HG02981 (cell line): ENCODE measurements around the gene MEAF6.
A peak's percentile ranks its signal among the peaks of the same experiment; 100 is the strongest.
"Not testable (repeated sequence)": the region's sequence is repeated elsewhere in the genome, so short reads cannot be mapped to it uniquely, and the experiment has no call there.

Experiments used
- ATAC-seq: cut with Tn5 transposase; IDR thresholded peaks from one replicate; pipeline ENCODE4 v1.9.1; 2021; ENCODE audit warnings: mild to moderate bottlenecking, moderate library complexity; ENCODE audit not compliant: unreplicated experiment

The MEAF6 gene

GRCh38 chr1:37532418-37533156 lies 18.0 kb upstream of the MEAF6 start:
- ATAC-seq: not testable (repeated sequence)

- ATAC-seq: not testable (repeated sequence)
Observed at GRCh38 chr1:37529888-37530287, 15.3 kb upstream of the MEAF6 start.

GRCh38 chr1:37519613-37520012 lies 5.0 kb upstream of the MEAF6 start:
- no peak for ATAC-seq

GRCh38 chr1:37518929-37519328 lies 4.4 kb upstream of the MEAF6 start:
- ATAC-seq: not testable (repeated sequence)

GRCh38 chr1:37518241-37518640 lies 3.7 kb upstream of the MEAF6 start:
- ATAC-seq: not testable (repeated sequence)

- ATAC-seq: no peak
Observed at GRCh38 chr1:37517569-37517968, 3.0 kb upstream of the MEAF6 start.

GRCh38 chr1:37515185-37516034 lies 844 bp upstream of the MEAF6 start:
- no peak for ATAC-seq

GRCh38 chr1:37513795-37514349 lies 694 bp downstream of the MEAF6 start:
- peak; percentile 24 for ATAC-seq

GRCh38 chr1:37509181-37509580 lies 5.4 kb downstream of the MEAF6 start:
- no peak for ATAC-seq

GRCh38 chr1:37506740-37507139 lies 7.8 kb downstream of the MEAF6 start:
- ATAC-seq: no peak

- ATAC-seq: not testable (repeated sequence)
Observed at GRCh38 chr1:37502791-37503190, 11.8 kb downstream of the MEAF6 start.

- ATAC-seq: no peak
Observed at GRCh38 chr1:37502104-37502503, 12.5 kb downstream of the MEAF6 start.

GRCh38 chr1:37501661-37502060 lies 12.9 kb downstream of the MEAF6 start:
- no peak for ATAC-seq

- no peak for ATAC-seq
Observed at GRCh38 chr1:37498872-37499617, 15.5 kb downstream of the MEAF6 start.

GRCh38 chr1:37497832-37498231 lies 16.7 kb downstream of the MEAF6 start:
- no peak for ATAC-seq

GRCh38 chr1:37495875-37496274 lies 18.7 kb downstream of the MEAF6 start:
- ATAC-seq: no peak

- ATAC-seq: no peak
Observed at GRCh38 chr1:37493336-37494098, 21.0 kb downstream of the MEAF6 start.

GRCh38 chr1:37487619-37487984 lies 27.0 kb downstream of the MEAF6 start:
- no peak for ATAC-seq

GRCh38 chr1:37486680-37487618 lies 27.6 kb downstream of the MEAF6 start:
- no peak for ATAC-seq
